MM.1S (cell line): ENCODE measurements around the gene PALD1.

ENCODE experiments used
- DNase-seq: peaks from one replicate; pipeline ENCODE4 v3.0.0-alpha.2; 2015
- H2AFZ ChIP-seq: fragments of 300-600 bp; sonication (generic); 2 replicates; pipeline ENCODE4 v1.6.0; 2016; ENCODE audit warnings: antibody characterized with exemption, low read length
- H3F3A ChIP-seq: fragments of 300-600 bp; sonication (generic); 2 replicates; pipeline ENCODE4 v1.6.1; 2016; ENCODE audit warnings: mild to moderate bottlenecking, antibody characterized with exemption, low read length, moderate library complexity, mixed read lengths; ENCODE audit not compliant: insufficient read depth
- H3K27ac ChIP-seq: fragments of 300-600 bp; sonication (generic); 2 replicates; pipeline ENCODE4 v1.5.1; 2016; ENCODE audit warnings: mild to moderate bottlenecking, low read length
- H3K27me3 ChIP-seq: fragments of 300-600 bp; sonication (generic); replicated peaks from 2 replicates; pipeline ENCODE4 v1.6.0; 2016; ENCODE audit warnings: low read length; ENCODE audit not compliant: insufficient read depth
- H3K36me3 ChIP-seq: fragments of 300-600 bp; sonication (generic); replicated peaks from 2 replicates; pipeline ENCODE4 v1.6.1; 2016; ENCODE audit warnings: mild to moderate bottlenecking, low read length, mixed read lengths; ENCODE audit not compliant: insufficient read depth
- H3K4me1 ChIP-seq: fragments of 300-600 bp; sonication (generic); 2 replicates; pipeline ENCODE4 v1.6.1; 2016; ENCODE audit warnings: low read length, mixed read lengths
- H3K4me2 ChIP-seq: fragments of 300-600 bp; sonication (generic); 2 replicates; pipeline ENCODE4 v1.6.0; 2016; ENCODE audit warnings: low read depth, low read length
- H3K4me3 ChIP-seq: fragments of 300-600 bp; sonication (generic); 2 replicates; pipeline ENCODE4 v1.5.1; 2016; ENCODE audit warnings: low read length, mixed read lengths
- H3K79me2 ChIP-seq: fragments of 300-600 bp; sonication (generic); 2 replicates; pipeline ENCODE4 v1.6.1; 2016; ENCODE audit warnings: mixed run types, low read length, mixed read lengths
- H3K9ac ChIP-seq: fragments of 300-600 bp; sonication (generic); 2 replicates; pipeline ENCODE4 v1.6.1; 2016; ENCODE audit warnings: low read length, mixed read lengths
- H3K9me2 ChIP-seq: fragments of 300-600 bp; sonication (generic); replicated peaks from 2 replicates; pipeline ENCODE4 v1.6.1; 2016; ENCODE audit warnings: mild to moderate bottlenecking, low read length, mixed read lengths; ENCODE audit not compliant: insufficient read depth
- H3K9me3 ChIP-seq: fragments of 300-600 bp; sonication (generic); replicated peaks from 2 replicates; pipeline ENCODE4 v1.6.1; 2016; ENCODE audit warnings: mild to moderate bottlenecking, low read length, mixed read lengths; ENCODE audit not compliant: insufficient read depth
- H4K20me1 ChIP-seq: fragments of 300-600 bp; sonication (generic); 2 replicates; pipeline ENCODE4 v1.6.1; 2016; ENCODE audit warnings: mild to moderate bottlenecking, low read length, moderate library complexity, mixed read lengths; ENCODE audit not compliant: insufficient read depth
- EZH2 ChIP-seq: fragments of 300-600 bp; sonication (generic); optimal IDR thresholded peaks from 2 replicates; pipeline ENCODE3; 2017; ENCODE audit warnings: low read depth, mild to moderate bottlenecking, antibody characterized with exemption, low read length, mixed read lengths
- EZH2phosphoT487 ChIP-seq: fragments of 300-600 bp; sonication (generic); IDR thresholded peaks from 2 replicates; pipeline ENCODE4 v1.6.1; 2018; ENCODE audit warnings: antibody characterized with exemption, low read length
- TF ChIP-seq, protein P1 (sequence below): fragments of 300-600 bp; sonication (generic); IDR thresholded peaks from 2 replicates; pipeline ENCODE4 v1.5.1; 2016; ENCODE audit warnings: antibody characterized with exemption, low read length, mixed read lengths

PALD1 gene

DNA sequence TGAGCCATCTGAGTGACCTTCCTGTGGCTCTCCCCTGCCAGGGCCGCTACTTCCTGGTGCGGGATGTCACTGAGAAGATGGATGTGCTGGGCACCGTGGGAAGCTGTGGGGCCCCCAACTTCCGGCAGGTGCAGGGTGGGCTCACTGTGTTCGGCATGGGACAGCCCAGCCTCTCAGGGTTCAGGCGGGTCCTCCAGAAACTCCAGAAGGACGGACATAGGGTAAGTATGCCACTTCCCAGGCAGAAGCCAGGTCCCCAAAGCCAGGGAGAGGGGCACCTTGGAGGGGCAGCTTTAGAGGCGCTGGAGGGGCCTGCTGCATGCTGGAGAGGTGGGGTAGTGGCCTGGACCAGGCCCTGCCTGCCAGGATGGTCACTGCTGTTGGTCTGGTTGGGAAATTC is 51.3 kb downstream of the PALD1 start:
- H3F3A ChIP-seq, result no peaks in the 10 kb centered on the region
- H3K79me2 ChIP-seq, result peaks cover 31% of the 10 kb centered on the region
- no peaks in the 10 kb centered on the region; the same call in 1 of the 2 replicates for H3K36me3 ChIP-seq
- H3K27me3 ChIP-seq, result no peaks in the 10 kb centered on the region
- H3K9me3 ChIP-seq, result no peaks in the 10 kb centered on the region
- H3K4me3 ChIP-seq, result no peak overlapping the region
- H3K9ac ChIP-seq, result no peak overlapping the region
- no peaks in the 10 kb centered on the region for H4K20me1 ChIP-seq
- TF ChIP-seq EZH2phosphoT487 (no peak), EZH2 (no peak)
- TF ChIP-seq, protein P1, sequence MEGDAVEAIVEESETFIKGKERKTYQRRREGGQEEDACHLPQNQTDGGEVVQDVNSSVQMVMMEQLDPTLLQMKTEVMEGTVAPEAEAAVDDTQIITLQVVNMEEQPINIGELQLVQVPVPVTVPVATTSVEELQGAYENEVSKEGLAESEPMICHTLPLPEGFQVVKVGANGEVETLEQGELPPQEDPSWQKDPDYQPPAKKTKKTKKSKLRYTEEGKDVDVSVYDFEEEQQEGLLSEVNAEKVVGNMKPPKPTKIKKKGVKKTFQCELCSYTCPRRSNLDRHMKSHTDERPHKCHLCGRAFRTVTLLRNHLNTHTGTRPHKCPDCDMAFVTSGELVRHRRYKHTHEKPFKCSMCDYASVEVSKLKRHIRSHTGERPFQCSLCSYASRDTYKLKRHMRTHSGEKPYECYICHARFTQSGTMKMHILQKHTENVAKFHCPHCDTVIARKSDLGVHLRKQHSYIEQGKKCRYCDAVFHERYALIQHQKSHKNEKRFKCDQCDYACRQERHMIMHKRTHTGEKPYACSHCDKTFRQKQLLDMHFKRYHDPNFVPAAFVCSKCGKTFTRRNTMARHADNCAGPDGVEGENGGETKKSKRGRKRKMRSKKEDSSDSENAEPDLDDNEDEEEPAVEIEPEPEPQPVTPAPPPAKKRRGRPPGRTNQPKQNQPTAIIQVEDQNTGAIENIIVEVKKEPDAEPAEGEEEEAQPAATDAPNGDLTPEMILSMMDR, result no peak
- no peak for DNase-seq
- no peak overlapping the region for H3K4me2 ChIP-seq
- H3K4me1 ChIP-seq, result no peaks in the 10 kb centered on the region
- H3K9me2 ChIP-seq, result no peaks in the 10 kb centered on the region
- H3K27ac ChIP-seq, result no peak overlapping the region
- H2AFZ ChIP-seq, result no peak overlapping the region

DNA sequence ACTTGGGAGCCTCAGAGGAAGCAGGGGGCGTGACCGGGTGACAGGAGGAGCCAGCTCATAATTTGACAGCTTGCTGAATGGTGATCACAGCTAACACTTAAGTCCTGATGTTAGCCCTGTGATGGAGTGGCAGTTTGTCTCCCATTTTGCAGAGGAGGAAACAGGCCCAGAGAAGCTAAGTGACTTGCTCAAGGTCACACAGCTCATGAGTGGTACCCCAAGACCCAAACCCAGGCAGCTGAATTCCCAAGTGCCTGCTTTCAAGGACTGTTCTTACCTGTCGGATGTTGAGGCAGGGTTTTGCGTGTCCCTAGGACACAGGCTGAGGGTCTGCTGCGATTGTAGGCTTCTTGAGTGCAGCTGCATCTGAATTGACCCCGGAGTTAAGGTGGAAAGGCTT is 51.7 kb downstream of the PALD1 start:
- Histone ChIP-seq H3K27ac (no peak overlapping the region), H4K20me1 (no peaks in the 10 kb centered on the region), H3K4me1 (no peaks in the 10 kb centered on the region), H3K9me2 (no peaks in the 10 kb centered on the region), H3K27me3 (no peaks in the 10 kb centered on the region), H2AFZ (no peak overlapping the region), H3K79me2 (peaks cover 29% of the 10 kb centered on the region), H3K9ac (no peak overlapping the region), H3F3A (no peaks in the 10 kb centered on the region), H3K4me3 (no peak overlapping the region), H3K4me2 (no peak overlapping the region), H3K36me3 (no peaks in the 10 kb centered on the region; the same call in 1 of the 2 replicates), H3K9me3 (no peaks in the 10 kb centered on the region)
- TF ChIP-seq, protein P1, result no peak
- no peak for TF ChIP-seq EZH2
- TF ChIP-seq EZH2phosphoT487, result no peak
- DNase-seq, result no peak

DNA sequence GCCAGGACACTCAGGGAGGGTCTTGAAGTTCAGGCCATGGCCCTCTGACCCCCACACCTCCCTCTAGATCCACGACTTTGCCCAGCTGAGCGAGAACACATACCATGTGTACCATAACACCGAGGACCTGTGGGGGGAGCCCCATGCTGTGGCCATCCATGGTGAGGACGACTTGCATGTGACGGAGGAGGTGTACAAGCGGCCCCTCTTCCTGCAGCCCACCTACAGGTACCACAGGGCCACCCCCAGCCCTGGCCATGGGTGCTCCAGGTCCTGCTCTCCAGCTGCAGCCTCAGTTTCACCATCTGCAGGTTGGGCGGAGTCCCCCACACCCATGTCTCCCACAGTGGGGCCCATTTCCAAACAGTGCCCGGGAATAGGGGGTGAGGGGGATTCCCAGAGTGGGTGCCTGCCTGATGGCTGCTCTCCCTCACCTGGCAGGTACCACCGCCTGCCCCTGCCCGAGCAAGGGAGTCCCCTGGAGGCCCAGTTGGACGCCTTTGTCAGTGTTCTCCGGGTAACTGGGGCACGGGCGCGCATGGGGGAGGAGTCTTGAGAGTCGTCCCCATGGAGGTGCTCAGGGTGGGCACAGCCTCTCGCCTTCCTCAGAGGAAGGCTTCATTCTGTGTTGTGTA is 54.1 kb downstream of the PALD1 start:
- Histone ChIP-seq H4K20me1 (no peaks in the 10 kb centered on the region), H3K36me3 (peaks cover 4% of the 10 kb centered on the region; the same call in 1 of the 2 replicates), H3K27ac (no peak overlapping the region), H3K4me2 (no peak overlapping the region), H3K9ac (no peak overlapping the region), H3K9me2 (no peaks in the 10 kb centered on the region), H3K27me3 (no peaks in the 10 kb centered on the region), H3K4me1 (no peaks in the 10 kb centered on the region), H3K9me3 (no peaks in the 10 kb centered on the region), H3K79me2 (peaks cover 12% of the 10 kb centered on the region), H2AFZ (no peak overlapping the region), H3F3A (no peaks in the 10 kb centered on the region), H3K4me3 (no peak overlapping the region)
- no peak for DNase-seq
- TF ChIP-seq EZH2phosphoT487 (no peak), EZH2 (no peak)
- TF ChIP-seq, protein P1, result no peak
